Nasal cavity respiratory epithelium epithelial cell of viscerocranial mucosa (primary cell): ENCODE results near the gene TMEM141. TPM values are rescaled to one million over a fixed set of nuclear protein-coding genes. Genes with fewer than 3 reads are reported as not detected.

ENCODE experiments used
- total RNA-seq: library from RNA; depleted of rRNA; stranded (reverse); fragments of >200 nt; gene quantifications from 2 replicates; pipeline ENCODE4 v1.2.3, GENCODE V29; 2014

TMEM141 gene
- total RNA-seq: 63.2 and 150 TPM in 2 replicates

DNA sequence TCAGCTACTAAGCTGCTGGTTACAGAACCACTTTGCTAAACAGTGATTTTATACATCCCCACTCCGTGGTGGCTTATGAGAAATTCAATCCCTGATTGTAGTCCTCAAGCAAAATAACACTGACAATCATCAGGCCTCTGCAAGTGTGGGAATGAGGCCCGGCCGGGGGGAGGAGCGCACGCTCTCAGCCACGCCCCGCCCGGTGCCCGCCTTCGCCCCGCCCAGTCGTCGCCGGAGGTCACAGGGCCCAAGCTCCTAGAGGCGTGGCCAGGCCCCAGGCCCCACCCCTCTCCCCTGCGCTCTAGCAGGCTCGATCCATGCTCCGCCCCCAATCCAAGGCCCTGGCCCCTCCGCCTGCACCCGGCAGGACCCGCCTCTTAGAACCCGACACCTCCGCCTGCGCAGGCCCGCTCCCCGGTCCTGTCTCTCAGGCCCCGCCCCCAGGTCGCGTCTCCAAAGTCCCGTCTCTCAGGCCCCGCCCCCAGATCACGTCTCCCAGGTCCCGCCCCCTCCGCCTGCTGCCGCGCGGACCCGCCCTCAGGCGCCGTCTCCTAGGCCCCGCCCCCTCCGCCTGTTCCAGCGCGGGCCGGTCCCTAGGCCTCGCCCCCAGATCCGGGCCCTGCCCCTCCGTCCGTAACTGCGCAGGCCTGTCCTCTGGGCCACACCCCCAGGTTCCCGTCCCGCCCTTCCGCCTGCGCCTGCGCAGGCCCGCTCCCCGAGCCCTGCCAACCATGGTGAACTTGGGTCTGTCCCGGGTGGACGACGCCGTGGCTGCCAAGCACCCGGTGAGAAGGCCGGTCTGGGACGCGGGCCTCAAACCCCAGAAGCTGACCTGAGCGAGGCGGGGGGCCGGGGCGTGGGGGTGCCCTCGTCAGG lies at the start of gene TMEM141:
Gene TMEM141, plus strand, starts transcription at position 705 of the 876 bp plus-strand sequence. Its CDS starts 27 bp downstream, at position 732.

DNA sequence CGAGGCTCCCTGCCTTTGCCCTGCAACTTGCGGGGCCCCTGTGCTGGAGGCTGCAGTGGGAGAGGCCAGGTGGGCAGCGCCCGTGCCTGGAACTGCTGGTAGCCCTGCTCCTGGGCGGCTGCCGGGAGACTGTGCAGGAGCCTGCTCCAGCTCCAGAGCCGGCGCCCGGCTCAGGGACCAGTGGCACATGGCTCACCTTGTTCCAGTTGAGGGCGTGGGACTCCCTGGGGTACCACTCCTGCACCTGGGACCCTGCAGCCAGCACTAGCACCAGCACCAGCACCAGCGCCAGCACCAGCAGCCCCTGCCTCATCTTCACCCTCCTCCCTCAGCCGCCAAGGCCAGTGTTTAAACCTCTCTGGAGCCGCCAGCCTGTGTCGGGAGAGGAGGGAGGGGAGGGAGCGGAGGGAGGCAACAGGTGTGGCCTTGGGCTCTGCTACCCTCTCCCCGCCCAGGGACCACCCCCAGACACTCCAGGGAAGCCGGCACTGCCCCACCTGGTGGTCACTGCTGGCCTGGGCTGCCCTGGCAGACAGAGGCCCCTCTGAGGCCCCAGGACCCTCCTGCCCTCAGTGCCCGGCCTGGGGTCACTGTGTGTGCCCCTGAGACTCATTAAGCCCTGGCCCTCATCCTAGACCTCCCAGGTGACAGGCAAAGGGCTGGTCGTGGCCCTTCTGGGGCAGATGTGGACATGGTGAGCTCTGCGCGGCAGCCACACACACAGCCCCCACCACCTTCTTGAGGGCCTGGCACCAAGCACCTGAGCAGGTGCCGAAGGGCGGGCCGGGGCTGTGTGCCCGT lies 48.4 kb upstream of the TMEM141 start, which contains the start of gene LCN10:
Gene LCN10, minus strand, starts transcription at position 350 of the 801 bp plus-strand sequence. Its CDS starts 37 bp downstream, at position 313.

DNA sequence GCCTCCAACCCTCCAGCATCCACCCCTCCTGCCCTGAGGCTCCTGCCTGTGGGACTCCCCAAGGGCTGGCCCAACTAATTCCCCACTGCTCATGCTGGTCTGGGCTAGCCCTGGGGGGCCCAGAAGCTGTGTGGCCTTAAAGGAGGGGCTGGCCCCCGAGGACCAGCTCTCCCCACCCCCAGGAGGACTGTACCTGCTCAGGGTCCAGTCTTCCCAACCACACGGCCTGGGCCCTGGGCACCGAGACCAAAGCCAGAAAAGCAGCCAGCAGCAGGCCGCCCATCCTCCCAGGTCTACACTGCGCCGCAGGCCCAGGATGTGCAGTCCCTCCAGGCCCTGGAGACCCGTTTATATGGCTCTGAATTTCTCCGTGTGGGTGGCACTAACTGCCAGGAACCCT lies 42.9 kb upstream of the TMEM141 start, which contains the start of gene LCN6:
Gene LCN6, minus strand, starts transcription at position 325 of the 400 bp plus-strand sequence. Its CDS starts 42 bp downstream, at position 283.

DNA sequence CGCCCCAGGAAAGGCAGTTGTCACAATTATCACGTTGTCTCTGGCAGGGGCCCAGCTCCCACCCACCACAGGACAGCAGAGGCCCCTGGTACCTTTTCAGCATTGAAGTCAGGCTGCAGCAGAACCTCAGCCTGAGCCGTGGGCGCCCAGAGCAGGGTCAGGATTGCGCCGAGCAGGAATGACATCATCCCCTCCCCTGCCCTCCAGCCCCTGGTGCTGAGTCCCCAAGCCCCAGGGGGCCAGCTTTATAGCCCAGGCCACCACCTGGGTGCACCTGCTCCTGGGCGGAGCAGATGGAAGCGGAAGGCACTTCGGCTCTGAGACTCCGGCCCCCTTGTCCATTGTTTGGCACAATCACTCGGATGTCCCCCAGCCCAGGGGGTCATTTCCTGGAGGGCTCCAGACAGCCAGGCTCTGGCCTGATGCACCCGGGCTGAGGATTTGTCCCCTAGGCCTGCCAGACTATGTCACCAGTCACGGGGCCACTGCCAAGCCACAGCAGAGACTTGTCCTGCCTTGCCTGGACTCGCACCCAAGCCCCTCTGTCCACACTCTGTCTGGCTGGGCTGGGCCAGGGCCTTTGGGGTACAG lies 26.7 kb upstream of the TMEM141 start, which contains the start of gene LCN15:
Gene LCN15, minus strand, starts transcription at position 218 of the 591 bp plus-strand sequence. Its CDS starts 30 bp downstream, at position 188.

DNA sequence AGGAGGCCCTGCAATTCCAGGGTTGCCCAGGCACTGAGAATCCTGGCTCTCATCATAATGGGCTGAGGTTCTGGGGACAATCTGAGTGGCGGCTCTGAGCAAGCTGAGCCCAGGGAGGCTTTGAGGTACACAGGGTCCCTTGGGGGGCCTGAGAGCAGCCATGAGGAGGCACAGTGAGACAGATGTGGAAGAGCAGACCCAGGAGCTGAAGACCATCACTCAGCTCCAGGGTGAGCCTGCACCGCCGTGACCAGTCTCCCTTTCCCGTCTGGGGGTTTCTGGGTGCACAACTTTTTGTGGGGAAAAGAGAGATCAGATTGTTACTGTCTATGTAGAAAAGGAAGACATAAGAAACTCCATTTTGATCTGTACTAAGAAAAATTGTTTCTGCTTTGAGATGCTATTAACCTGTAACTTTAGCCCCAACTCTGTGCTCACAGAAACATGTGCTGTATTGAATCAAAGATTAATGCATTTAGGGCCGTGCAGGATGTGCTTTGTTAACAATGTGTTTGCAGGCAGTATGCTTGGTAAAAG lies 5.2 kb downstream of the TMEM141 start, which contains the start of gene CCDC183:
Gene CCDC183, plus strand, starts transcription at position 101 of the 537 bp plus-strand sequence. Its CDS starts 60 bp downstream, at position 161.

DNA sequence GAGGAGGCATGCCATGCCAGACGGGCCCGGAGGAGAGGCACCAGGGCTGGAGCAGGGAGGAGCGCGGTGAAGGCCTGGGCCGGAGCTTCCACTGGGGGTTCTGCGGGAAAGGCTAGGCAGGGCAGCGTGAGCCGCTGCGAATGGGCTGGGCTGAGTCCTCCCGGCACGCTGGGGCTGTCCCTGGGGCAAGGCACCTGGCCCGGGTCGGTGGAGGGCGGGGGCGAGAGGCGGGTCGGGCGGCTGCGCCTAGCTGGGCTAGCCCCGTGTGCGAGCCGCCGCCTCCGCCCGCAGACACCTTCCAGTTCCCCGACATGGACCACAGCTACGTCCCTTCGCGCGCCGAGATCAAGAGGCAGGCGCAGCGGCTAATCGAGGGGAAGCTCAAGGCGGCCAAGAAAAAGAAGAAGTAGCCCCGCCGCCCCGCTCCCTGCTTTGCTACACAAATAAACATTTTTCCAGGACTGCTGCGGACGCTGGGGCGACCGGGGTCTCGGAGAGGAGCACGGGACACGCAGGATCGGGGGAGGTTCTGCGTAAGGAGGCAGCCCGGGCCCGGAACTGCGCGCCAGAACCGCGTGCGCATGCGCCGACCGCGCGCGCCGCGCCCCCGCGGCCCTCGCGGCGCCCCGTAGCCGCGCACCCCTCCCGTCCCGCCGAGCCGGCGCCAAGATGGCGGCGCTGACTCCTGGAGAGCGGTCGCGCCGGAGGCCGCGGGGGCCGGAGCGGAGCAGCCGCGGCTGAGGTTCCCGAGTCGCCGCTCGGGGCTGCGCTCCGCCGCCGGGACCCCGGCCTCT lies 16.3 kb downstream of the TMEM141 start, which contains the start of gene RABL6:
Gene RABL6, plus strand, starts transcription at position 668 of the 794 bp plus-strand sequence. CDS start 249 bp downstream, outside the sequence.

DNA sequence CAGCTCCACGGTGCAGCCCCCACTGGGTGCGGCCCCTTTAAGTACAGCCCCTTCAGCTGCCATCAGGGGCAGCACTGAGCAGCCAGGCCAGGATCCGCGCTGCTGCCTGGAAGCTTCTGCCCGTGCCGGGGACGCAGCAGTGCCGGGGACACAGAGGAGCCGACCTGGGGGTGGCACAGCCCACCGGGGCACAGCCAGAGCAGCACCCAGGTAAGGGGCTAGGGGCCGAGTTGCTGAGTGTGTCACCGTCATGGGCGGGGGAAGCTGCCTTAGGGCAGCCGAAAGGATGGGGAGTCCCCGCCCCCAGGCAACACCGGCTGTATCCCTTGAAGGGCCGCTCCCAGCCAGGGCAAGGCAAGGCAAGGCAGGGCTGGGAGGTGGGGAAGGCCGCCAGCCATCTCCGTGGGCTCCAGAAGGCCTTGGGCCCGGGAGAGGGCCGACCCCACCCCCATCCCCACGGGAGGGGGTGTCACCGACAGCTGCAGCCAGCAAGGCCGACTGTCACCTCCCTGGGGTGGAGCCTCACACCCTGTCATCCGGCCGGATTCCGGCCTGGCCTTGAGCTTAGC lies 51.3 kb downstream of the TMEM141 start, which contains the start of gene AJM1:
Gene AJM1, plus strand, starts transcription at position 99 of the 569 bp plus-strand sequence. CDS start 1,937 bp downstream, outside the sequence.

Other genes starting within 250 kb of the TMEM141 start
- gene NOTCH1, start 245.3 kb upstream of the TMEM141 start, total RNA-seq: 160 and 571 TPM in 2 replicates
- gene EGFL7, start 128.4 kb upstream of the TMEM141 start, total RNA-seq: 16.2 and 18.5 TPM in 2 replicates
- gene AGPAT2, start 103.9 kb upstream of the TMEM141 start, total RNA-seq: 41.1 and 42.0 TPM in 2 replicates
- under 0.01 and 1.00 TPM in 2 replicates for gene DIPK1B, start 78.8 kb upstream of the TMEM141 start, total RNA-seq
- gene LCN10, start 48.4 kb upstream of the TMEM141 start, total RNA-seq: not detected in 2 replicates
- not detected in 2 replicates for gene LCN6, start 42.8 kb upstream of the TMEM141 start, total RNA-seq
- gene LCN8, start 33.1 kb upstream of the TMEM141 start, total RNA-seq: not detected in 2 replicates
- not detected in 2 replicates for gene LCN15, start 26.8 kb upstream of the TMEM141 start, total RNA-seq
- under 0.01 and 0.28 TPM in 2 replicates for gene CCDC183, start 5.0 kb downstream of the TMEM141 start, total RNA-seq
- 73.4 and 86.8 TPM in 2 replicates for gene RABL6, start 16.6 kb downstream of the TMEM141 start, total RNA-seq
- 2.1 and 3.4 TPM in 2 replicates for gene AJM1, start 51.1 kb downstream of the TMEM141 start, total RNA-seq
- 88.2 and 91.8 TPM in 2 replicates for gene PHPT1, start 58.1 kb downstream of the TMEM141 start, total RNA-seq
- 1.4 and 6.5 TPM in 2 replicates for gene MAMDC4, start 61.0 kb downstream of the TMEM141 start, total RNA-seq
- 269 and 274 TPM in 2 replicates for gene EDF1, start 75.0 kb downstream of the TMEM141 start, total RNA-seq
- gene TRAF2, start 95.2 kb downstream of the TMEM141 start, total RNA-seq: 9.9 and 24.1 TPM in 2 replicates
- gene FBXW5, start 153.4 kb downstream of the TMEM141 start, total RNA-seq: 107 and 164 TPM in 2 replicates
- gene C8G, start 153.9 kb downstream of the TMEM141 start, total RNA-seq: 0.28 TPM in 1 of 2 replicates, not detected in the other
- 0.34 TPM in 1 of 2 replicates, not detected in the other for gene LCN12, start 160.9 kb downstream of the TMEM141 start, total RNA-seq
- gene PTGDS, start 186.2 kb downstream of the TMEM141 start, total RNA-seq: not detected in 2 replicates
- gene LCNL1, start 191.6 kb downstream of the TMEM141 start, total RNA-seq: not detected in 2 replicates
- 7.8 and 9.9 TPM in 2 replicates for gene PAXX, start 201.1 kb downstream of the TMEM141 start, total RNA-seq
- 4.4 and 6.7 TPM in 2 replicates for gene CLIC3, start 205.2 kb downstream of the TMEM141 start, total RNA-seq
- 4.1 and 48.2 TPM in 2 replicates for gene ABCA2, start 236.9 kb downstream of the TMEM141 start, total RNA-seq
- not detected in 2 replicates for gene FUT7, start 240.7 kb downstream of the TMEM141 start, total RNA-seq